ENCODE measurements around the gene HOXA7. TPM values are rescaled to one million over a fixed set of nuclear protein-coding genes. Genes with fewer than 3 reads are reported as not detected.

HOXA7 gene
- total RNA-seq, 2 donors from 2014 or later: not detected

DNA sequence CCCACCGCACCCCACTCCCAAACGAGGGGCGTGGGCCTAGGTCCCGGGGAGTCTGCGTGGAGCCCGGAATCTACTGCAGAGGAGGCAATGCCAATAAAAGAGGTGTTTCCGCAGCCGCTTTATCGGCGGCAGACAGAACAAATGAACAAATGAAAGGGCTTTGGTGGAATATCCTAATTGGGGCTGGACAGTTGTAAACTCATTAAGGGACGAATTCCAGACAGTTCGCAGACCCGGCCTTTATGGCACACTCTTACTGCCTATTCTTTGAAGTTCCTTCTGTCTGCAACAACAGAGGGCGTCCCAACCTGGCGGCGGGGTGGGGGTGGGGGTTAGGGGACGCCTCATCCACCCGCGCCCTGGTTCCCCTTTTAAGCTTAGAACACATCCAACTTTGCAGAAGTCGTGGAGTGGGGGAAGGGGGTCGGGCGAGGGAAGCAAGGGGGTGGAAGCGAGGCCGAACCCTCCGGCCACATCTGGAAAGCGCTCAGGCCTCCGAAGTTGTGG is 4.8 kb upstream of the HOXA7 start:
- H3K27me3 Mint-ChIP-seq (ENCODE audit: insufficient read depth): peaks cover 99% of the 10 kb centered on the region
- TF ChIP-seq, protein P1, sequence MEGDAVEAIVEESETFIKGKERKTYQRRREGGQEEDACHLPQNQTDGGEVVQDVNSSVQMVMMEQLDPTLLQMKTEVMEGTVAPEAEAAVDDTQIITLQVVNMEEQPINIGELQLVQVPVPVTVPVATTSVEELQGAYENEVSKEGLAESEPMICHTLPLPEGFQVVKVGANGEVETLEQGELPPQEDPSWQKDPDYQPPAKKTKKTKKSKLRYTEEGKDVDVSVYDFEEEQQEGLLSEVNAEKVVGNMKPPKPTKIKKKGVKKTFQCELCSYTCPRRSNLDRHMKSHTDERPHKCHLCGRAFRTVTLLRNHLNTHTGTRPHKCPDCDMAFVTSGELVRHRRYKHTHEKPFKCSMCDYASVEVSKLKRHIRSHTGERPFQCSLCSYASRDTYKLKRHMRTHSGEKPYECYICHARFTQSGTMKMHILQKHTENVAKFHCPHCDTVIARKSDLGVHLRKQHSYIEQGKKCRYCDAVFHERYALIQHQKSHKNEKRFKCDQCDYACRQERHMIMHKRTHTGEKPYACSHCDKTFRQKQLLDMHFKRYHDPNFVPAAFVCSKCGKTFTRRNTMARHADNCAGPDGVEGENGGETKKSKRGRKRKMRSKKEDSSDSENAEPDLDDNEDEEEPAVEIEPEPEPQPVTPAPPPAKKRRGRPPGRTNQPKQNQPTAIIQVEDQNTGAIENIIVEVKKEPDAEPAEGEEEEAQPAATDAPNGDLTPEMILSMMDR (conservative IDR thresholded peaks at IDR 0.05): no peak
- no peak overlapping the region for H3K4me3 ChIP-seq (ENCODE audit: low read length)
- no peaks in the 10 kb centered on the region for H3K36me3 ChIP-seq (ENCODE audit: control insufficient read depth, insufficient read depth, low read length)
- 0 to 12% methylated on average over 10 to 20 of the region's 27 CpGs for WGBS, 2 experiments (ENCODE audit: insufficient coverage in 1 of 2, insufficient read length in 1 of 2)
- peaks cover 2% of the 10 kb centered on the region for H3K36me3 Mint-ChIP-seq (ENCODE audit: low read depth)
- peaks cover 26% of the 10 kb centered on the region for H3K9me3 ChIP-seq (ENCODE audit: control insufficient read depth, low read length)
- peaks cover 32% of the 10 kb centered on the region for H3K9me3 Mint-ChIP-seq
- no peak for DNase-seq
- H3K9ac ChIP-seq (ENCODE audit: extremely low read depth, low read length, poor library complexity, severe bottlenecking): no peak overlapping the region
- H3K27ac ChIP-seq (ENCODE audit: low read depth, low read length): no peak overlapping the region
- H3K4me1 Mint-ChIP-seq: no peaks in the 10 kb centered on the region
- no peaks in the 10 kb centered on the region for H3K4me1 ChIP-seq (ENCODE audit: control insufficient read depth, insufficient read depth, low read length)
- H3K27ac Mint-ChIP-seq: no peak overlapping the region
- peak overlapping the region; percentile 42 for H3K4me3 Mint-ChIP-seq
- peaks cover 100% of the 10 kb centered on the region for H3K27me3 ChIP-seq (ENCODE audit: control insufficient read depth, insufficient read depth, low read length, poor library complexity, severe bottlenecking)

DNA sequence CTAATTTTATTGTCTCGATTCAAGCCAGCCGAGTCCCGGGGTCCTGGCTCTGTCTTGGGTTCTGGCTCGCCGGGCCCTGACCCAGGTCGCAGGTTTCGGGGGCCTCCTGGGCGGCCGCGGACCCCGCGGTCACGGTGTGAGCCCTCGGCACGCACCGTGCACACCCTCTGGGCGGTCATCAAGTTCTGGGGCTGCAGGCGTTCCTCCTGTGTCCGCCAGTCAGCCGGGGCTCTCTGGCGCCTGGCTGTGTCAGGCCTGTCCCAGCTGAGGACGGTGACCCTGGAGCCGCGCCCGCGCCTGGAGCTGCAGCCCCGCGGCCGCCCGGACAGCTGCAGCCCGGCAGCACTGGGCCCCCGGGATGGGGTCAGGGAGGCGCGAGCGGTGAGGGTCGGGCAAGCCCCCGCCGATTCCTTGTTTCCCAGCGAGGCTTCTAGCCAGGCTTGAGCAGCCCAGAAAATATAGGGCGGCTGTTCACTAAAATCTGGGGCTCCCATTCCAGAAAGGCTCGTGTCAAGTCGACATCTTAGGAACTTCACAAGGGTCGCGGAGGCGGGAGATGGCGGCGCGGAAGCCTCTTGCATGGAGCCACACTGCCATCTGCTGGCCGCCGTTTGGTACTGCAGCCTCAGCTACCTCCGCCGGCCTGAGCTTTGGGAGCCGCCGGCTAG is 4.2 kb upstream of the HOXA7 start:
- Mint-ChIP-seq H3K27me3 (ENCODE audit: insufficient read depth) (peaks cover 99% of the 10 kb centered on the region), H3K27ac (no peak overlapping the region), H3K9me3 (peaks cover 32% of the 10 kb centered on the region), H3K36me3 (ENCODE audit: low read depth) (peaks cover 2% of the 10 kb centered on the region), H3K4me3 (peak overlapping the region; percentile 42), H3K4me1 (no peaks in the 10 kb centered on the region)
- peak; percentile 96 for DNase-seq
- Histone ChIP-seq H3K9me3 (ENCODE audit: control insufficient read depth, low read length) (peaks cover 26% of the 10 kb centered on the region), H3K4me1 (ENCODE audit: control insufficient read depth, insufficient read depth, low read length) (no peaks in the 10 kb centered on the region), H3K4me3 (ENCODE audit: low read length) (peak overlapping the region; percentile 74), H3K27ac (ENCODE audit: low read depth, low read length) (peak overlapping the region; percentile 36), H3K27me3 (ENCODE audit: control insufficient read depth, insufficient read depth, low read length, poor library complexity, severe bottlenecking) (peaks cover 100% of the 10 kb centered on the region), H3K36me3 (ENCODE audit: control insufficient read depth, insufficient read depth, low read length) (no peaks in the 10 kb centered on the region), H3K9ac (ENCODE audit: extremely low read depth, low read length, poor library complexity, severe bottlenecking) (no peak overlapping the region)
- WGBS, 2 experiments (ENCODE audit: insufficient coverage in 1 of 2, insufficient read length in 1 of 2): 9 to 12% methylated on average over 28 to 54 of the region's 54 CpGs
- TF ChIP-seq, protein P1 (conservative IDR thresholded peaks at IDR 0.05): peak; percentile 98

DNA sequence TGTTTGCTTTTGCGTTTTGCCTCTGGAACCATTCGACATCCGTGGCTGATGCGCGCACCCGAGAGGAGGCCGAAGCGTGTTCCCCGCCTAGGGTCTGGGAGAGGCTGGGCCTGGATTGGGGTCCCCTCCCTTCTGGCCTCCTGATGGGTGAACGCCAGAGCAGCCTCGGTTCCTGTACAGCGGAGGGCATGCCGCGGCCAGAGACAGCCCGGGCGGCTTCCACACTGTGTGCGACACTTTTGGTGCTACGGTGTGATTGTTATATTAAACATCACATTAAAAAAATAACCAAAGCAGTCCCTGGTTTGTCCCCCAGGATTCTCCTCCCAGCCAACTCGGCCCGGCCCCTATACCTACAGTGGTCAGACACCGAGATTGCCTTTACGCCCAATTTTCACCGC is 3.7 kb upstream of the HOXA7 start:
- H3K9me3 Mint-ChIP-seq: peaks cover 36% of the 10 kb centered on the region
- Histone ChIP-seq H3K4me1 (ENCODE audit: control insufficient read depth, insufficient read depth, low read length) (no peaks in the 10 kb centered on the region), H3K27ac (ENCODE audit: low read depth, low read length) (peak overlapping the region; percentile 36), H3K27me3 (ENCODE audit: control insufficient read depth, insufficient read depth, low read length, poor library complexity, severe bottlenecking) (peaks cover 100% of the 10 kb centered on the region), H3K36me3 (ENCODE audit: control insufficient read depth, insufficient read depth, low read length) (no peaks in the 10 kb centered on the region), H3K9me3 (ENCODE audit: control insufficient read depth, low read length) (peaks cover 28% of the 10 kb centered on the region), H3K9ac (ENCODE audit: extremely low read depth, low read length, poor library complexity, severe bottlenecking) (no peak overlapping the region), H3K4me3 (ENCODE audit: low read length) (no peak overlapping the region)
- no peak overlapping the region for H3K27ac Mint-ChIP-seq
- no peaks in the 10 kb centered on the region for H3K4me1 Mint-ChIP-seq
- peaks cover 99% of the 10 kb centered on the region for H3K27me3 Mint-ChIP-seq (ENCODE audit: insufficient read depth)
- peaks cover 2% of the 10 kb centered on the region for H3K36me3 Mint-ChIP-seq (ENCODE audit: low read depth)
- peak; percentile 46 for DNase-seq
- TF ChIP-seq, protein P1 (conservative IDR thresholded peaks at IDR 0.05): no peak
- no peak overlapping the region for H3K4me3 Mint-ChIP-seq
- WGBS, 2 experiments (ENCODE audit: insufficient coverage in 1 of 2, insufficient read length in 1 of 2): 73 to 74% methylated on average over 18 to 23 of the region's 23 CpGs

All from endodermal cell (in vitro differentiated cells).